SU-DHL-6 (cell line): ENCODE measurements around the gene PFDN1.

Source experiments
- H2AFZ ChIP-seq: fragments of 200-600 bp; sonication (generic); 2 replicates; pipeline ENCODE4 v1.6.1; 2014; ENCODE audit warnings: low read depth, mild to moderate bottlenecking, moderate library complexity, mixed read lengths, antibody characterized with exemption, low read length; ENCODE audit not compliant: severe bottlenecking
- H3F3A ChIP-seq: fragments of 200-600 bp; shearing (Covaris generic); 2 replicates; pipeline ENCODE4 v1.6.0; 2016; ENCODE audit warnings: antibody characterized with exemption, mild to moderate bottlenecking; ENCODE audit not compliant: insufficient read depth
- H3K27ac ChIP-seq: fragments of 200-600 bp; sonication (generic); 2 replicates; pipeline ENCODE4 v1.5.1; 2016; ENCODE audit warnings: low read depth, mild to moderate bottlenecking, low read length, moderate library complexity, mixed read lengths
- H3K27me3 ChIP-seq: fragments of 200-600 bp; sonication (generic), shearing (Covaris generic); 2 replicates; pipeline ENCODE4 v1.6.0; 2014; ENCODE audit warnings: mild to moderate bottlenecking, low read length
- H3K36me3 ChIP-seq: fragments of 200-600 bp; sonication (generic); 2 replicates; pipeline ENCODE4 v1.6.1; 2014; ENCODE audit warnings: mild to moderate bottlenecking, low read length, mixed read lengths
- H3K4me2 ChIP-seq: fragments of 300-600, 200-600 bp; shearing (Covaris generic), sonication (generic); 2 replicates; pipeline ENCODE4 v1.6.0; 2014; ENCODE audit warnings: low read length, low read depth, mild to moderate bottlenecking; ENCODE audit not compliant: poor library complexity, severe bottlenecking
- H3K4me3 ChIP-seq: fragments of 200-600 bp; sonication (generic); 2 replicates; pipeline ENCODE4 v1.5.1; 2014; ENCODE audit warnings: antibody characterized with exemption, low read length, mild to moderate bottlenecking, mixed read lengths; ENCODE audit not compliant: insufficient read depth, poor library complexity, severe bottlenecking
- H3K79me2 ChIP-seq: fragments of 200-600 bp; sonication (generic); 2 replicates; pipeline ENCODE4 v1.6.1; 2014; ENCODE audit warnings: mild to moderate bottlenecking, low read length, moderate library complexity; ENCODE audit not compliant: insufficient read depth
- H3K9ac ChIP-seq: fragments of 200-600 bp; sonication (generic); 2 replicates; pipeline ENCODE4 v1.7.0; 2014; ENCODE audit warnings: mild to moderate bottlenecking, low read length
- H3K9me2 ChIP-seq: fragments of 200-600 bp; sonication (generic); replicated peaks from 2 replicates; pipeline ENCODE4 v1.6.1; 2014; ENCODE audit warnings: low read length; ENCODE audit not compliant: insufficient read depth
- H3K9me3 ChIP-seq: fragments of 200-600 bp; sonication (generic); 2 replicates; pipeline ENCODE4 v1.6.1; 2014; ENCODE audit warnings: low read length, mixed read lengths; ENCODE audit not compliant: insufficient read depth
- H4K20me1 ChIP-seq: fragments of 200-600 bp; sonication (generic); 2 replicates; pipeline ENCODE4 v1.6.1; 2014; ENCODE audit warnings: low read depth, mild to moderate bottlenecking, antibody characterized with exemption, low read length, moderate library complexity, mixed read lengths
- CTCF ChIP-seq: fragments of 200-600 bp; sonication (generic); IDR thresholded peaks from one replicate; pipeline ENCODE4 v1.5.1; 2017; ENCODE audit warnings: antibody characterized with exemption, mild to moderate bottlenecking, low read length, moderate library complexity; ENCODE audit not compliant: insufficient read depth, poor library complexity, severe bottlenecking
- EZH2phosphoT487 ChIP-seq: fragments of 200-600 bp; sonication (generic), shearing (Covaris generic); conservative IDR thresholded peaks from 2 replicates; pipeline ENCODE4 v1.6.1; 2018; ENCODE audit warnings: mild to moderate bottlenecking, antibody characterized with exemption, low read length, moderate library complexity, mixed read lengths

The PFDN1 gene

DNA sequence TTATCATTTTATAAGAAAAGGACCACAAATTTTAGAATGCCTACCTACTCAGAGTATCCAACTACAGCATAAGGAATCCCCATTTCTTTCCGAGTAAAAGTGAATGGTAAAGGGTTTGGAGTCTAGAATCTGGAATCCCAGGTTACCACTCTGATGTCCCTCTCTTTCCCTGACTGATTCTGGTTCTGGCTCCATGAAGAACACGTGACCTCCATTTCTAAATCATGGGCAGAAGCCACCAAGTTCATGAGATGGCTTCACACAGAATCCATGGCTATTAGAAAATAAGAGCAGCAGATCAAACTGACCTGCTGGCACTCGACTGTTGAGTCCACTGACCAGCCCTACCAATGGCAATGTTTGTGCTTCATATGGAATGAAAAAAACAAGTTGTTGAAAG, 40.7 kb downstream of the PFDN1 start:
- Histone ChIP-seq H3K27me3 (no peaks in the 10 kb centered on the region), H3K4me3 (no peak overlapping the region), H3K9me2 (no peaks in the 10 kb centered on the region), H3F3A (peaks cover 8% of the 10 kb centered on the region; the same call in 1 of the 2 replicates), H3K36me3 (0 out of 2 replicates have a peak, but pooled peaks cover 4% of the 10 kb centered on the region), H3K4me2 (no peak overlapping the region), H3K9ac (no peak overlapping the region), H3K79me2 (no peaks in the 10 kb centered on the region), H3K9me3 (no peaks in the 10 kb centered on the region), H3K27ac (no peak overlapping the region), H2AFZ (no peak overlapping the region), H4K20me1 (no peaks in the 10 kb centered on the region)
- TF ChIP-seq EZH2phosphoT487: no peak
- no peak for TF ChIP-seq CTCF

DNA sequence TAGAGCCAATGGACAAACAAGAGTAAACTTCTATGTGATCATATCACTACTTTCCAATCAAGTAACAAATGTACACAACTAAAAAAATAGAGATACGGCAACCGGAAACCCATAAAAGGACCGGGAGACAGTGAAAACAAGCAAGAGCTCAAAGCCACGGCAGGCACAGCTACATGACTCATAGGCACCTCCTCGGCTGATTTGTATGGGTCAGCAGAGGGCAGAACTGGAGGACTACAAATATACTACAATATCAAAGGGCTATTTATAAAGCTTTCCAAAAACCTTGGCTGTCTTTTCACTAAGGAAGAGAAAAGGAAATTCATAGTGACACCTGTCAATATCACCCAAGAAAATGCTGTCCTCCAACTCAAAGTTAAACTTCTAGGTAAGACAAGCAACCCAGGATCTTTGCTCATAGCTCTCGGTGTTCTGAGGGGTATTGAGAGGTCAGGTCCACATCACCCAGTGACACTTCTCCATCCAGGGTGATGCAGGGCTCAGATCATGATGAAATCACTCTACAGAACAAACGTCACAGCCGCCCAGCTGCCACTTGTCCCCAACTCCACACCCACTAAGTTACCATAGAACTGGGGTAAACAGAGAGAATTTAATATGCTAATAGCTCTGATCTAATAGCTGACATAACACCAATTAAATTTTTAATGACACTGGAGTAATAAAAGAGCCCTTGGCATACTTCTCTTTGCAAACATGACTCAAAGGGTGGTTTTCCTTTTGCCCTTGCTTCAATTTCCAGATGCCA, 41.3 kb downstream of the PFDN1 start:
- no peaks in the 10 kb centered on the region for H3K9me3 ChIP-seq
- no peak overlapping the region for H2AFZ ChIP-seq
- H3K79me2 ChIP-seq: no peaks in the 10 kb centered on the region
- no peak overlapping the region for H3K4me2 ChIP-seq
- H3K9me2 ChIP-seq: no peaks in the 10 kb centered on the region
- no peaks in the 10 kb centered on the region for H4K20me1 ChIP-seq
- H3K27ac ChIP-seq: no peak overlapping the region
- H3K36me3 ChIP-seq: 0 out of 2 replicates have a peak, but pooled peaks cover 4% of the 10 kb centered on the region
- peaks cover 3% of the 10 kb centered on the region; the same call in 1 of the 2 replicates for H3F3A ChIP-seq
- no peak overlapping the region for H3K4me3 ChIP-seq
- no peak overlapping the region for H3K9ac ChIP-seq
- H3K27me3 ChIP-seq: no peaks in the 10 kb centered on the region
- TF ChIP-seq CTCF: no peak
- TF ChIP-seq EZH2phosphoT487: no peak

DNA sequence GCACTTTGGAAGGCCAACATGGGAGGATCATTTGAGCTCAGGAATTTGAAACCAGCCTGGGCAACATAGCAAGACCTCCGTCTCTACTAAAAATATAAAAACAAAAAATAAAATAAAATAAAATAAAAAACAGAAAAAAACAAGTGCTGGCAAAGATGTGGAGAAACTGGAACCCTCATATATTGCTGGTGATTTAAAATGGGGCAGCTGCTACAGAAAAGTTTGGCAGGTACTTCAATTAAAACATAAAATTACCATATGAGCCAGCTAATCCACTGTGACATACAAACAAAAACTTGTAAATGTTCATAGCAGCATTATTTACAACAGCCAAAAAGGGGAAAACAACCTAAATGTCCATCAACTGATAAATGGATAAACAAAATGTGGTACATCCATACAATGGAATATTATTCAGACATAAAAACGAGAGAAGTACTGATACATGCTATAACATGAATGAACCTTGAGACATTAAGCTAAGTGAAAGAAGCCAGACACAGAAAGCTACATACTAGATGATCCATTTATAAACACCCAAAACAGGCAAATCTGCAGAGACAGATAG, 42.7 kb downstream of the PFDN1 start:
- Histone ChIP-seq H3K9ac (no peak overlapping the region), H4K20me1 (no peaks in the 10 kb centered on the region), H3K9me2 (no peaks in the 10 kb centered on the region), H3K4me2 (no peak overlapping the region), H3K4me3 (no peak overlapping the region), H3F3A (no peaks in the 10 kb centered on the region), H2AFZ (no peak overlapping the region), H3K27me3 (no peaks in the 10 kb centered on the region), H3K79me2 (no peaks in the 10 kb centered on the region), H3K27ac (no peak overlapping the region), H3K9me3 (no peaks in the 10 kb centered on the region), H3K36me3 (0 out of 2 replicates have a peak, but pooled peaks cover 4% of the 10 kb centered on the region)
- no peak for TF ChIP-seq EZH2phosphoT487
- no peak for TF ChIP-seq CTCF
